HepG2 (cell line): ENCODE measurements around the gene S100A6. TPM values are rescaled to one million over a fixed set of nuclear protein-coding genes. Genes with fewer than 3 reads are reported as not detected.

Experiments
- BORCS8-MEF2B ChIP-seq: sonication (generic); formaldehyde crosslinking; IDR thresholded peaks from 2 replicates; pipeline ENCODE4 v1.8.0; 2022; ENCODE audit warnings: mild to moderate bottlenecking, missing genetic modification reagents
- E2F5 ChIP-seq: sonication (generic); formaldehyde crosslinking; conservative IDR thresholded peaks from 2 replicates; pipeline ENCODE4 v1.4.0; 2020; ENCODE audit warnings: missing genetic modification reagents
- GATAD1 ChIP-seq: IDR thresholded peaks from 2 replicates; pipeline ENCODE4 v1.6.1; 2016; ENCODE audit warnings: missing genetic modification reagents, missing compliant biosample characterization
- GLI4 ChIP-seq: sonication (generic); formaldehyde crosslinking; IDR thresholded peaks from 2 replicates; pipeline ENCODE4 v1.5.1; 2020; ENCODE audit warnings: missing genetic modification reagents, mild to moderate bottlenecking, moderate library complexity, borderline replicate concordance
- KDM4B ChIP-seq: sonication (generic); formaldehyde crosslinking; IDR thresholded peaks from 2 replicates; pipeline ENCODE4 v1.4.0; 2020; ENCODE audit warnings: missing genetic modification reagents
- KDM5B ChIP-seq: sonication (generic); formaldehyde crosslinking; IDR thresholded peaks from 2 replicates; pipeline ENCODE4 v1.4.0; 2020; ENCODE audit warnings: missing genetic modification reagents, mild to moderate bottlenecking, borderline replicate concordance
- MATR3 ChIP-seq: sonication (generic); formaldehyde crosslinking; IDR thresholded peaks from 2 replicates; pipeline ENCODE4 v1.4.0; 2020; ENCODE audit warnings: missing genetic modification reagents
- MBD4 ChIP-seq: IDR thresholded peaks from 2 replicates; pipeline ENCODE4 v1.6.1; 2012; ENCODE audit warnings: low read length, inconsistent platforms, borderline replicate concordance
- MEIS2 ChIP-seq: sonication (generic); formaldehyde crosslinking; IDR thresholded peaks from 2 replicates; pipeline ENCODE4 v1.9.0; 2021; ENCODE audit warnings: mild to moderate bottlenecking, missing genetic modification reagents
- MYC ChIP-seq: sonication (generic); formaldehyde crosslinking; IDR thresholded peaks from 2 replicates; pipeline ENCODE4 v1.9.0; 2021; ENCODE audit warnings: missing genetic modification reagents, borderline replicate concordance
- NAIF1 ChIP-seq: sonication (generic); formaldehyde crosslinking; IDR thresholded peaks from 2 replicates; pipeline ENCODE4 v1.5.0; 2020; ENCODE audit warnings: mild to moderate bottlenecking, missing genetic modification reagents, borderline replicate concordance
- NKX3-1 ChIP-seq: sonication (generic); formaldehyde crosslinking; IDR thresholded peaks from 2 replicates; pipeline ENCODE4 v1.5.0; 2020; ENCODE audit warnings: missing genetic modification reagents
- RAD21 ChIP-seq: fragments of 450-650 bp; formaldehyde crosslinking; IDR thresholded peaks from 2 replicates; pipeline ENCODE4 v1.5.0; 2020; ENCODE audit warnings: mild to moderate bottlenecking
- RORA ChIP-seq: sonication (generic); formaldehyde crosslinking; IDR thresholded peaks from 2 replicates; pipeline ENCODE4 v1.5.0; 2020; ENCODE audit warnings: mild to moderate bottlenecking, missing genetic modification reagents, moderate library complexity
- SAP130 ChIP-seq: IDR thresholded peaks from 2 replicates; pipeline ENCODE4 v1.6.1; 2016; ENCODE audit warnings: low read depth
- SP1 ChIP-seq, 2 experiments: fragments of 450-650 bp in 1 of 2; sonication (generic) in 1 of 2; formaldehyde crosslinking in 1 of 2; IDR thresholded peaks; 2 replicates each; pipeline versions ENCODE4 v1.4.0 to v1.6.1; 2016 to 2020; ENCODE audit warnings: missing genetic modification reagents in 1 of 2
- TBX3 ChIP-seq: fragments of 450-650 bp; IDR thresholded peaks from 2 replicates; pipeline ENCODE4 v1.6.1; 2017; ENCODE audit warnings: antibody characterized with exemption, mild to moderate bottlenecking, inconsistent platforms, borderline replicate concordance
- ZMAT3 ChIP-seq: sonication (generic); formaldehyde crosslinking; conservative IDR thresholded peaks from 2 replicates; pipeline ENCODE4 v1.7.0; 2021; ENCODE audit warnings: missing genetic modification reagents
- ZMYM4 ChIP-seq: sonication (generic); formaldehyde crosslinking; IDR thresholded peaks from 2 replicates; pipeline ENCODE4 v1.8.1; 2023; ENCODE audit warnings: mild to moderate bottlenecking, missing genetic modification reagents
- ZNF251 ChIP-seq: sonication (generic); formaldehyde crosslinking; IDR thresholded peaks from 2 replicates; pipeline ENCODE4 v1.9.0; 2021; ENCODE audit warnings: mild to moderate bottlenecking, missing genetic modification reagents
- ZNF607 ChIP-seq: sonication (generic); formaldehyde crosslinking; IDR thresholded peaks from 2 replicates; pipeline ENCODE4 v1.5.1; 2020; ENCODE audit warnings: missing genetic modification reagents, mild to moderate bottlenecking, borderline replicate concordance
- ZNF687 ChIP-seq: sonication (generic); formaldehyde crosslinking; IDR thresholded peaks from 2 replicates; pipeline ENCODE4 v1.5.1; 2020; ENCODE audit warnings: mild to moderate bottlenecking, missing genetic modification reagents, moderate library complexity
- ZNF781 ChIP-seq: sonication (generic); formaldehyde crosslinking; IDR thresholded peaks from 2 replicates; pipeline ENCODE4 v1.5.1; 2020; ENCODE audit warnings: borderline replicate concordance, mild to moderate bottlenecking, missing genetic modification reagents; ENCODE audit errors: not compliant biosample characterization
- polyA plus RNA-seq, 8 experiments: library from polyadenylated mRNA; depleted of rRNA in 3 of 8; stranded (reverse) in 7 of 8; unstranded in 1 of 8; fragments of >200 nt; fragmentation: Illumina TruSeq in 4 of 8; extraction: Trizol in 4 of 8; gene quantifications; 2 replicates each; pipeline versions ENCODE4 v1.2.1 to v1.2.3, GENCODE V29; 2011 to 2016; ENCODE audit warnings: low read depth in 4 of 8, missing spikeins in 1 of 8, mixed read lengths in 1 of 8; ENCODE audit not compliant: insufficient read depth in 1 of 8
- total RNA-seq, 5 experiments: library from RNA; depleted of rRNA; stranded (reverse); fragments of >200 nt; fragmentation: Illumina TruSeq; extraction: Trizol; gene quantifications; 2 replicates each; pipeline ENCODE4 v1.2.3, GENCODE V29; 2016; ENCODE audit warnings: low read depth in 1 of 5
- TF ChIP-seq, protein P1 (sequence below): sonication (generic); formaldehyde crosslinking; IDR thresholded peaks from 2 replicates; pipeline ENCODE4 v1.4.0; 2020; ENCODE audit warnings: missing genetic modification reagents

The S100A6 gene
- total and polyA plus RNA-seq, 2 of the 13 experiments (the other 11 are each of a cell fraction or from before 2014, with no cell fraction given) = 72.9 to 85.0 TPM

DNA sequence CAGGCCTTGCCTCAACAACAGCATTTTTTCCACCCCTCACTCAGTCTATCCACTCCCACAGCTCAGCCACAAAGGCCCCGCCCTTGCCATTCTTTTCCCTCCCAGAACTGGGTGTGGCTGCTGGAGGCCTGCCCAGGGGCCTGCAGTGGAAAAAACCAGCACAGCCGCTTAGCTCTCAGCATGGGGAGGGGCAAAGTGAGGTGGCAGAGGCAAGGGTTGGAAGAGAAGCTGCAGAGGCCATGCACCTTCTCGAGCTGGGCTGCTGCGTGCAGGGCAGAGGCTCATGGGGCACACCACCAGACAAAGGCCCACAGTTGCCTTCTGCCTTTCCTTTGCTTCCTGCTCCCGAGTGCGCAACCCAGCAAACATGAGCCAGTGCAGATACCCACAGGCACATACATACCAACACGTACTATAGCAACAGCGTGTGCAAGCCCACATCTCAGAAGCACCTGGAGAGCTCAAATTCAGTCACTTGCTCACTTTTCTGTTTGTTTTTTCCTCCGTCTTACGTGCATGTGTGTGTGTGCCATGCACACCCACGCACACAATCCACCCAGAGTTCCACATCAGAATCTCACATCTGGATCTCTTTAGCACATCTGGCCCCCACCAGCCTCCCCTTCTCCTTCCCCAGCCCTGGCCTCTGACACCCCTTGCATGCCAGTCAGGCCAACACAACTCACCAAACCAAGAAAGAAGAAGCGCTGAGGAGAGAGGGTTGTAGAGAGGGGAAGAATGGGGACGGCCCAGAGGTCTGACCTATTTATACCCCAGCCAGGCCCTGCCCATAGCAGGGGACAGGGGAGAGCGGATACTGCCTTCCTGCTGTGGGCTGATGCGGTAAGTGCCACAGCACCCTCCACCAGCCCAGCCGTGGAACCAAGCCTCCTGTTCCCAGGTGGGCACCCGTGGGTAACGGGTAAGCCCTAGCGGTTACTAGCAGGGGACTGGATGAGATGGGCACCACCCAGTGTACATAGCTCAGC, 9.6 kb upstream of the S100A6 start, which contains the start of gene S100A4 (continued):
- TF ChIP-seq ZNF781 (no peak), MBD4 (no peak), SAP130 (CRISPR knock-in tag) (peak; percentile 69), ZMAT3 (CRISPR knock-in tag) (no peak), KDM5B (CRISPR knock-in tag) (no peak), GATAD1 (peak; percentile 15; the same call in 1 of the 2 replicates), TBX3 (no peak), RAD21 (CRISPR knock-in tag) (no peak), MEIS2 (no peak), ZNF607 (CRISPR knock-in tag) (no peak), MATR3 (CRISPR knock-in tag) (no peak), MYC (CRISPR knock-in tag) (peak; percentile 52; the same call in 1 of the 2 replicates), E2F5 (CRISPR knock-in tag) (0 out of 2 replicates have a peak, but pooled peaks have one; percentile 31), NAIF1 (no peak), BORCS8-MEF2B (peak; percentile 84; the same call in 1 of the 2 replicates), RORA (no peak), NKX3-1 (CRISPR knock-in tag) (0 out of 2 replicates have a peak, but pooled peaks have one; percentile 34), SP1 (IDR thresholded peaks at IDR 0.05) (no peak), SP1 (CRISPR knock-in tag; IDR thresholded peaks at IDR 0.05) (peak; percentile 76), ZMYM4 (CRISPR knock-in tag) (0 out of 2 replicates have a peak, but pooled peaks have one; percentile 43), ZNF687 (CRISPR knock-in tag) (peak; percentile 91), KDM4B (CRISPR knock-in tag) (no peak), ZNF251 (CRISPR knock-in tag) (no peak), GLI4 (CRISPR knock-in tag) (no peak)
- TF ChIP-seq, protein P1, sequence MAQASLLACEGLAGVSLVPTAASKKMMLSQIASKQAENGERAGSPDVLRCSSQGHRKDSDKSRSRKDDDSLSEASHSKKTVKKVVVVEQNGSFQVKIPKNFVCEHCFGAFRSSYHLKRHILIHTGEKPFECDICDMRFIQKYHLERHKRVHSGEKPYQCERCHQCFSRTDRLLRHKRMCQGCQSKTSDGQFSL = no peak
